GM10266 (cell line): ENCODE results near the gene IL11.
"Not testable (repeated sequence)": the region's sequence is repeated elsewhere in the genome, so short reads cannot be mapped to it uniquely, and the experiment has no call there.

Experiments used
- DNase-seq: peaks from one replicate; pipeline ENCODE4 v3.0.0; 2012; ENCODE audit errors: extremely low spot score
- TF ChIP-seq, protein P1 (sequence below): IDR thresholded peaks from 2 replicates; pipeline ENCODE4 v1.5.1; 2012; ENCODE audit warnings: mild to moderate bottlenecking, low read depth; ENCODE audit not compliant: control insufficient read depth, insufficient read depth; ENCODE audit errors: missing control alignments

IL11 gene

GRCh38 chr19:55336101-55336500, 34.2 kb downstream of the IL11 start:
- no peak for DNase-seq
- TF ChIP-seq, protein P1, sequence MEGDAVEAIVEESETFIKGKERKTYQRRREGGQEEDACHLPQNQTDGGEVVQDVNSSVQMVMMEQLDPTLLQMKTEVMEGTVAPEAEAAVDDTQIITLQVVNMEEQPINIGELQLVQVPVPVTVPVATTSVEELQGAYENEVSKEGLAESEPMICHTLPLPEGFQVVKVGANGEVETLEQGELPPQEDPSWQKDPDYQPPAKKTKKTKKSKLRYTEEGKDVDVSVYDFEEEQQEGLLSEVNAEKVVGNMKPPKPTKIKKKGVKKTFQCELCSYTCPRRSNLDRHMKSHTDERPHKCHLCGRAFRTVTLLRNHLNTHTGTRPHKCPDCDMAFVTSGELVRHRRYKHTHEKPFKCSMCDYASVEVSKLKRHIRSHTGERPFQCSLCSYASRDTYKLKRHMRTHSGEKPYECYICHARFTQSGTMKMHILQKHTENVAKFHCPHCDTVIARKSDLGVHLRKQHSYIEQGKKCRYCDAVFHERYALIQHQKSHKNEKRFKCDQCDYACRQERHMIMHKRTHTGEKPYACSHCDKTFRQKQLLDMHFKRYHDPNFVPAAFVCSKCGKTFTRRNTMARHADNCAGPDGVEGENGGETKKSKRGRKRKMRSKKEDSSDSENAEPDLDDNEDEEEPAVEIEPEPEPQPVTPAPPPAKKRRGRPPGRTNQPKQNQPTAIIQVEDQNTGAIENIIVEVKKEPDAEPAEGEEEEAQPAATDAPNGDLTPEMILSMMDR = no peak

DNA sequence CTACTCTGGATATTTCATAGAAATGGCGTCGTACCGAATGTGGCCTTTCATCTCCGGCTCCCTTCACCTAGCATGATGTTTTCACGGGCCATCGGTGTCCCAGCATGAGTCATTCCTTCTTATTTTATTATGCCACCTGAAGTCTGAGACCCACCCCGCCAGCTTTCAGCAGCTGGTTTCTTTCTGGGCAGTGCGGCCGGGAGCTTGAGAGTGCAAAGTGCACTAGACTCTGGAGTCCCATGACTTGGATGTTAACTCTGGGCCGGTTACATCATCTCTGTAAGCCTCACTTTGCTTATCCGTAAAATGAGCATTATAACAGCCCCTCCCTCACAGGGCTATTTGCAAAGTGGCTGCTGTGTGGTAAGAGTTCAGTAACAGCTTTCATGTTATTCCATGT, 36.4 kb downstream of the IL11 start:
- no peak for DNase-seq
- TF ChIP-seq, protein P1 = no peak

GRCh38 chr19:55329791-55330190, 40.5 kb downstream of the IL11 start:
- DNase-seq = not testable (repeated sequence)

- DNase-seq = not testable (repeated sequence)
These were observed 41.4 kb downstream of the IL11 start for GRCh38 chr19:55328774-55329318.

DNA sequence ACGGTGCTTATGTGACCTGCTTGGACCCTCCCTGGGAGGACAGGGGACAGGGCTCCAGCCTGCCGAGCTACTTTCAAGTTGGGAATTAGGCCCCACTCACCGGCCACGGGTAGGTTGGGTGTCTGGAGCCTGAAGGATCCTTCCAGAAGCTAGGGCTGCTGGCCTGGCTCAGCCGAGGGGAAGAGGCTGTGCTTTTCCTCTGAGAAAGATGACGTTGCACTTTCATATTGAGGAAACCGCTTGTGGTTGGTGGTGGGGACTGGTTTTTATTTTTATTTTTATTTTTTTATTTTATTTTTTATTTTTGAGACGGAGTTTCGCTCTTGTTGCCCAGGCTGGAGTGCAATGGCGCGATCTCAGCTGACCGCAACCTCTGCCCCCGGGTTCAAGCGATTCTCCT, 45.1 kb downstream of the IL11 start, which contains the start of gene TMEM150B:
Gene TMEM150B (minus strand): TSS at position 170 of the 400 bp plus-strand sequence. CDS start 4,305 bp downstream, outside the sequence.
- TF ChIP-seq, protein P1 = no peak
- DNase-seq = no peak

DNA sequence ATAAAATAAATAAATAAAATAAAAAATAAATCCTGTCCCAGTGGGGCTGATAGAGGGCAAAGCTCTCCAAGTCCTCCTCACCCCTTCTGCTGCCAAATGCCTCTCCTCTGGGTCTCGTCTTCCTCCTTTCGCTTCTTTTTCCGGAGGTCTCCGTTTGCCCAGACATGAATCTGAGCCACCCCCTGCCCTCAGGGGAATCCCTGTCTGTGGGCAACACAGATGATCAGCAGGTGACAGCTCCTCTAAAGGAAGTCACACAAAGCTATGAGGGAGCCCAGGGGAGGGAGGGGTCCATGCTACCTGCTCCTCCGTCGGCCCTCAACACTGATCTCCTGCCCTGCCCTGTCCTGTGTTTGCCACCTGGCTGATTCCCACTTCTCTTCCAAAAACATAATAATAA, 45.6 kb downstream of the IL11 start:
- no peak for DNase-seq
- TF ChIP-seq, protein P1 = no peak

- no peak for DNase-seq
- TF ChIP-seq, protein P1 = no peak
These were observed 47.9 kb downstream of the IL11 start for GRCh38 chr19:55322204-55322885.

DNA sequence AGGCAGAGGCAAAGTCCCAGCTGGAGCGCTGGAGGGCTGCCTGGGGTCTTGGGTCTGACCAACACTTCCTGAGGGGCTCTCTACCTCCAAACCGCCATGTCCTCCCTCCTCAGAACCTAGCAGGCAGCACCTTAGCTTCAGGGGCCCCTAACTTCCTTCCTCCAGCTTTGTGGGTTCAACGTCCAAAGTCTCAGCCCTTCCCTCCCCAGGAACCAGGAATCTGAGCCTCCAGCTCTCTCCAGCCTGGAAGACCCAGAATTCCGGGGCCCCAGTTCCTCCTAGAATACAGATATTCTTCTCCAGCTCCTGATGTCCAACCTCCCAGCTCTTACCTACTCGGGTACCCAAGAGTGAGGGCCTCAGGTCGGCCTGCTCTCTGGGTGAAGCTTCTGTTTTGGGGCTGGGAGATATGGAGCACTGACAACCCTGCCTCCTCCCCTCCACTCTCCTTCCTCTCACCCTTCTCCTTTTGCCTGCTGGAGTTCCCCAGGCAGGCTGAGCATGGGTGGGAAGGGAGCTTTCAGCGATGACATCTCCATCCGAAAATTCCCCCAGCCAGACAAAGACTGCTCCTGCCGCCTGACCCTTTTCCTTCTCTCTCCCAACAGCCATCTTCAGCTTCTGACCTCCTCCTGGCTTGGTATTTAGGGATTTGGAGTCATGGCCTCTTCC, 48.7 kb downstream of the IL11 start:
- TF ChIP-seq, protein P1 = no peak

More for the DNA sequence above, 48.7 kb downstream of the IL11 start:
- no peak for DNase-seq
